Panc1 (cell line): ENCODE measurements around the gene UBQLN1. TPM values are rescaled to one million over a fixed set of nuclear protein-coding genes. Genes with fewer than 3 reads are reported as not detected.

Source experiments
- ATAC-seq: fragments of 200-7000 bp; cut with Tn5 transposase; 2 replicates; pipeline ENCODE4 v1.9.1; 2020; ENCODE audit warnings: mild to moderate bottlenecking, moderate library complexity
- BruUV-seq: library from RNA; stranded (reverse); fragments of 400-500 nt; replicated peaks from 2 replicates; lab custom pipeline; 2021; lab: Mats Ljungman, UMichigan
- CTCF ChIA-PET: fragments of 300-600 bp; sonication (Branson Sonifier 250); formaldehyde crosslinking; loops from one replicate; lab custom pipeline; 2022; ENCODE audit warnings: antibody characterized with exemption; lab: Charles Lee
- POLR2A ChIA-PET: fragments of 300-600 bp; sonication (Branson Sonifier 250); formaldehyde crosslinking; loops from one replicate; lab custom pipeline; 2022; ENCODE audit warnings: antibody characterized with exemption; lab: Charles Lee
- DNase-seq: peaks from one replicate; pipeline ENCODE4 v3.0.0-alpha.2; 2010; ENCODE audit warnings: low read depth, low spot score
- H3K27ac ChIP-seq: 2 replicates; pipeline ENCODE4 v1.5.1; 2011; ENCODE audit warnings: mild to moderate bottlenecking, low read length, inconsistent platforms
- H3K27me3 ChIP-seq: fragments of 200-500 bp; sonication (Bioruptor generic); 2 replicates; pipeline ENCODE4 v1.6.0; 2014; ENCODE audit warnings: low read length, inconsistent platforms; ENCODE audit not compliant: control insufficient read depth, insufficient read depth
- H3K36me3 ChIP-seq: fragments of 200-500 bp; sonication (Bioruptor generic); 2 replicates; pipeline ENCODE4 v1.5.1; 2014; ENCODE audit warnings: inconsistent platforms, mild to moderate bottlenecking, low read length, moderate library complexity; ENCODE audit not compliant: control insufficient read depth, insufficient read depth
- H3K4me1 ChIP-seq: 2 replicates; pipeline ENCODE4 v1.5.1; 2011; ENCODE audit warnings: inconsistent platforms, mild to moderate bottlenecking, low read length, moderate library complexity; ENCODE audit not compliant: control insufficient read depth, insufficient read depth
- H3K4me3 ChIP-seq, 2 experiments: 2 replicates each; pipeline ENCODE4 v1.5.1; 2011 to 2012; ENCODE audit warnings: low read depth in 2 of 2, low read length in 2 of 2, mild to moderate bottlenecking in 2 of 2, inconsistent platforms in 1 of 2, moderate library complexity in 1 of 2
- H3K9me3 ChIP-seq: fragments of 200-500 bp; sonication (Bioruptor generic); 2 replicates; pipeline ENCODE4 v1.5.1; 2014; ENCODE audit warnings: low read depth, mild to moderate bottlenecking, inconsistent platforms, low read length, moderate library complexity; ENCODE audit not compliant: control insufficient read depth, insufficient read depth
- CTCF ChIP-seq: fragments of 450-650 bp; IDR thresholded peaks from 2 replicates; pipeline ENCODE4 v1.5.1; 2017; ENCODE audit warnings: mild to moderate bottlenecking
- POLR2AphosphoS5 ChIP-seq: IDR thresholded peaks from 2 replicates; pipeline ENCODE4 v1.6.1; 2012; ENCODE audit warnings: mild to moderate bottlenecking, low read depth, low read length, moderate library complexity
- REST ChIP-seq, 2 experiments: IDR thresholded peaks; 2 replicates each; pipeline ENCODE4 v1.6.1; 2011 to 2012; ENCODE audit warnings: low read depth in 2 of 2, control low read depth in 1 of 2, low read length in 1 of 2, mild to moderate bottlenecking in 1 of 2, moderate library complexity in 1 of 2; ENCODE audit not compliant: insufficient read depth in 1 of 2
- SIN3A ChIP-seq: IDR thresholded peaks from 2 replicates; pipeline ENCODE4 v1.6.1; 2012; ENCODE audit warnings: low read depth, mild to moderate bottlenecking, low read length, moderate library complexity, borderline replicate concordance; ENCODE audit not compliant: insufficient read depth
- TCF7L2 ChIP-seq: IDR thresholded peaks from 2 replicates; pipeline ENCODE4 v1.6.1; 2011; ENCODE audit warnings: mild to moderate bottlenecking, low read depth, low read length, inconsistent platforms
- in situ Hi-C: cut with HindIII; loops from 2 replicates; pipeline ENCODE4 v1.10.0; 2016; ENCODE audit warnings: low sequenced_read_pairs, low pct_unique_long_range_greater_than_20kb
- intact Hi-C: fragments of 100-400 bp; cut with micrococcal nuclease; formaldehyde crosslinking; loops from one replicate; pipeline ENCODE4 v1.10.0; 2022; ENCODE audit not compliant: unreplicated experiment
- total RNA-seq: library from RNA; stranded (reverse); gene quantifications from one replicate; pipeline ENCODE4 v1.2.1, GENCODE V29; 2021; ENCODE audit not compliant: unreplicated experiment

Gene UBQLN1
- total RNA-seq, 1 experiment from 2014 or later, result 92.8 TPM

GRCh38 chr9:83665580-83666200, 42.1 kb downstream of the UBQLN1 start:
- BruUV-seq, result no TSS peak

GRCh38 chr9:83662933-83663332, 44.8 kb downstream of the UBQLN1 start:
- H3K27ac ChIP-seq, result no peak overlapping the region
- intact Hi-C loops (no loop called here), in situ Hi-C loops (no loop called here)
- ChIA-PET POLR2A (no interaction called here), CTCF (no interaction called here)
- no TSS peak for BruUV-seq
- no peak for TF ChIP-seq CTCF
- TF ChIP-seq REST (IDR thresholded peaks at IDR 0.05; ENCODE audit: insufficient read depth in 1 of 2, low read depth in 2 of 2, low read length in 1 of 2), result no peak
- no peak for TF ChIP-seq TCF7L2
- no peaks in the 10 kb centered on the region for H3K4me1 ChIP-seq
- no peak for ATAC-seq
- H3K4me3 ChIP-seq, result no peak overlapping the region
- no peaks in the 10 kb centered on the region for H3K27me3 ChIP-seq
- peaks cover 29% of the 10 kb centered on the region for H3K36me3 ChIP-seq
- no peak for DNase-seq
- H3K9me3 ChIP-seq, result no peaks in the 10 kb centered on the region

More at GRCh38 chr9:83665580-83666200, 42.1 kb downstream of the UBQLN1 start:
- intact Hi-C loops (no loop called here), in situ Hi-C loops (no loop called here)
- TF ChIP-seq POLR2AphosphoS5 (no peak), REST (IDR thresholded peaks at IDR 0.05; ENCODE audit: insufficient read depth in 1 of 2, low read depth in 2 of 2, low read length in 1 of 2) (no peak), TCF7L2 (no peak), SIN3A (no peak), CTCF (no peak)
- CTCF ChIA-PET, result no interaction called here
- ATAC-seq (no peak), DNase-seq (no peak)
- Histone ChIP-seq H3K27ac (no peak overlapping the region), H3K36me3 (peaks cover 22% of the 10 kb centered on the region), H3K9me3 (no peaks in the 10 kb centered on the region), H3K4me3 (no peak overlapping the region), H3K4me1 (no peaks in the 10 kb centered on the region), H3K27me3 (no peaks in the 10 kb centered on the region)
- POLR2A ChIA-PET, result no interaction called here
